ENCODE measurements around the gene ELOA2.

- TF ChIP-seq, protein P1, sequence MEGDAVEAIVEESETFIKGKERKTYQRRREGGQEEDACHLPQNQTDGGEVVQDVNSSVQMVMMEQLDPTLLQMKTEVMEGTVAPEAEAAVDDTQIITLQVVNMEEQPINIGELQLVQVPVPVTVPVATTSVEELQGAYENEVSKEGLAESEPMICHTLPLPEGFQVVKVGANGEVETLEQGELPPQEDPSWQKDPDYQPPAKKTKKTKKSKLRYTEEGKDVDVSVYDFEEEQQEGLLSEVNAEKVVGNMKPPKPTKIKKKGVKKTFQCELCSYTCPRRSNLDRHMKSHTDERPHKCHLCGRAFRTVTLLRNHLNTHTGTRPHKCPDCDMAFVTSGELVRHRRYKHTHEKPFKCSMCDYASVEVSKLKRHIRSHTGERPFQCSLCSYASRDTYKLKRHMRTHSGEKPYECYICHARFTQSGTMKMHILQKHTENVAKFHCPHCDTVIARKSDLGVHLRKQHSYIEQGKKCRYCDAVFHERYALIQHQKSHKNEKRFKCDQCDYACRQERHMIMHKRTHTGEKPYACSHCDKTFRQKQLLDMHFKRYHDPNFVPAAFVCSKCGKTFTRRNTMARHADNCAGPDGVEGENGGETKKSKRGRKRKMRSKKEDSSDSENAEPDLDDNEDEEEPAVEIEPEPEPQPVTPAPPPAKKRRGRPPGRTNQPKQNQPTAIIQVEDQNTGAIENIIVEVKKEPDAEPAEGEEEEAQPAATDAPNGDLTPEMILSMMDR (IDR thresholded peaks at IDR 0.05; ENCODE audit: extremely low read depth in 1 of 2, insufficient read depth in 1 of 2, low read depth in 1 of 2, low read length in 2 of 2) = no peak
- TF ChIP-seq GATA2 (IDR thresholded peaks at IDR 0.05; ENCODE audit: insufficient read depth, insufficient read length, low read depth, low read length) (no peak), POLR2AphosphoS5 (IDR thresholded peaks at IDR 0.05; ENCODE audit: insufficient read depth, low read depth, low read length) (no peak), EZH2 (IDR thresholded peaks at IDR 0.05; ENCODE audit: borderline replicate concordance, low read depth, low read length, severe bottlenecking) (no peak), POLR2A (IDR thresholded peaks at IDR 0.05; ENCODE audit: low read depth, low read length) (no peak)
These were observed 46.2 kb upstream of the ELOA2 start for GRCh38 chr18:47081578-47081977.
